Kidney (tissue), 14 donors: ENCODE measurements around the gene FPGS. TPM values are rescaled to one million over a fixed set of nuclear protein-coding genes. Genes with fewer than 3 reads are reported as not detected.

ENCODE experiments used
- DNase-seq, 5 donors: peaks; one replicate each; pipeline ENCODE4 v3.0.0-alpha.2; 2013 to 2020
- FAIRE-seq: peaks from 2 replicates; lab custom pipeline; 2012; peaks lifted over from hg19 to GRCh38; lab: Jason Lieb, UNC
- H3K27ac ChIP-seq, 2 donors: one replicate each; pipeline ENCODE4 v1.7.0; 2013; ENCODE audit warnings: low read depth in 2 of 2, low read length in 2 of 2, inconsistent platforms in 1 of 2
- H3K27me3 ChIP-seq: one replicate; pipeline ENCODE4 v1.7.1; 2013; ENCODE audit warnings: low read length, inconsistent platforms; ENCODE audit not compliant: control insufficient read depth, insufficient read depth
- H3K36me3 ChIP-seq, 3 donors: one replicate each; pipeline versions ENCODE4 v1.7.0 to v1.7.1; 2013; ENCODE audit warnings: low read length in 3 of 3, control low read depth in 1 of 3, inconsistent platforms in 1 of 3; ENCODE audit not compliant: insufficient read depth in 3 of 3, control insufficient read depth in 2 of 3
- H3K4me1 ChIP-seq, 3 donors: one replicate each; pipeline versions ENCODE4 v1.7.0 to v1.7.1; 2013; ENCODE audit warnings: low read length in 3 of 3, inconsistent platforms in 1 of 3, low read depth in 1 of 3; ENCODE audit not compliant: control insufficient read depth in 2 of 3, insufficient read depth in 2 of 3
- H3K4me3 ChIP-seq, 3 donors: one replicate each; pipeline versions ENCODE4 v1.7.0 to v1.8.1; 2013; ENCODE audit warnings: low read length in 3 of 3, control low read depth in 1 of 3, inconsistent platforms in 1 of 3
- H3K9ac ChIP-seq, 3 donors: one replicate each; pipeline versions ENCODE4 v1.7.0 to v1.7.1; 2013; ENCODE audit warnings: low read length in 3 of 3, control low read depth in 1 of 3, inconsistent platforms in 1 of 3
- H3K9me3 ChIP-seq, 3 donors: one replicate each; pipeline versions ENCODE4 v1.7.0 to v1.7.1; 2013; ENCODE audit warnings: low read length in 3 of 3, control low read depth in 1 of 3, inconsistent platforms in 1 of 3; ENCODE audit not compliant: control insufficient read depth in 2 of 3, insufficient read depth in 1 of 3
- CTCF ChIP-seq: IDR thresholded peaks from 3 replicates; pipeline ENCODE4 v1.5.1; 2012; ENCODE audit warnings: mild to moderate bottlenecking, moderate library complexity, borderline replicate concordance; ENCODE audit not compliant: insufficient read depth; ENCODE audit errors: extremely low read depth
- intact Hi-C: fragments of 100-400 bp; cut with DNase I; formaldehyde crosslinking; loops from one replicate; pipeline ENCODE4 v1.11.1; 2022
- polyA plus RNA-seq: library from polyadenylated mRNA; stranded (reverse); fragments of 350-450 nt; fragmentation: Illumina TruSeq; extraction: RNeasy Lipid Tissue Mini Kit (QIAGEN cat#74804); gene quantifications from one replicate; pipeline ENCODE4 v1.2.3, GENCODE V29; 2014; ENCODE audit warnings: low read depth, low replicate concordance; ENCODE audit not compliant: insufficient read depth
- total RNA-seq: library from RNA; stranded (reverse); fragmentation: NEBNext Ultra II Directional; extraction: Animal tissue kit (Norgen Biotek cat#: 25700); gene quantifications from one replicate; pipeline ENCODE4 v1.2.1, GENCODE V29; 2021
- donor health status: control.
- donor health status: control.
- donor health status: control.
- donor health status: control.
- donor health status: control.
- donor health status: DM: yes; HTN: yes; CAD: no.
- donor health status: Normal renal cell carcinoma (clear cell type).

Gene FPGS
- total and polyA plus RNA-seq, 2 donors from 2014 or later = 44.0 to 77.2 TPM

DNA sequence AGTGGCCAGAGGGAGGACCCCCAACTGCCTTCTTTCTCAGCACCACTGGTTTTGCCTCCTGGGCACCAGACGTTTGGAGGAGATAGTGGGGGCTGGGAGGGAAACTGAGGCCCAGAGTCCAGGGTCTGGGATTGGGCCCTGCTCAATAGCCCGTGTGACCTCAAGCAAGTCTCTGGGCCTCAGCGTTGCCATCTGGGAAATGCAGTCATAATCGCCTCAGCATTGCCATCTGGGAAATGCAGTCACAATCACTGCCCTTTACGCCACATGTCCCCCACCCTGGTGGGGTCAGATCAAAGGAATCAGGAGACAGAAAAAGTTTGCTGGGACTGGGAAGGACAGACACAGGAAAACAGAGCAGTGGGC, 25.8 kb upstream of the FPGS start:
- TF ChIP-seq CTCF = no peak
- Histone ChIP-seq H3K27ac (no peak overlapping the region), H3K27me3 (no peaks in the 10 kb centered on the region), H3K9me3 (no peaks in the 10 kb centered on the region), H3K9ac (no peak overlapping the region), H3K36me3 (no peaks in the 10 kb centered on the region), H3K4me1 (no peaks in the 10 kb centered on the region), H3K4me3 (no peak overlapping the region)
- FAIRE-seq = no peak
- DNase-seq = no peak
- intact Hi-C loops = loop anchor here (5.0 kb wide), 1 partner anchor 35 kb away; no protein-coding TSS in a partner anchor

- H3K27me3 ChIP-seq = no peaks in the 10 kb centered on the region
- no peaks in the 10 kb centered on the region for H3K4me1 ChIP-seq
- H3K4me3 ChIP-seq = no peak overlapping the region
- TF ChIP-seq CTCF = no peak
- H3K36me3 ChIP-seq = no peaks in the 10 kb centered on the region
- H3K9me3 ChIP-seq = no peaks in the 10 kb centered on the region
- intact Hi-C loops = loop anchor here (5.0 kb wide), 1 partner anchor 35 kb away; no protein-coding TSS in a partner anchor
- H3K9ac ChIP-seq = no peak overlapping the region
- no peak for FAIRE-seq
- DNase-seq = no peak
- H3K27ac ChIP-seq = no peak overlapping the region
Observed at GRCh38 chr9:127777368-127777980, 25.2 kb upstream of the FPGS start.

DNA sequence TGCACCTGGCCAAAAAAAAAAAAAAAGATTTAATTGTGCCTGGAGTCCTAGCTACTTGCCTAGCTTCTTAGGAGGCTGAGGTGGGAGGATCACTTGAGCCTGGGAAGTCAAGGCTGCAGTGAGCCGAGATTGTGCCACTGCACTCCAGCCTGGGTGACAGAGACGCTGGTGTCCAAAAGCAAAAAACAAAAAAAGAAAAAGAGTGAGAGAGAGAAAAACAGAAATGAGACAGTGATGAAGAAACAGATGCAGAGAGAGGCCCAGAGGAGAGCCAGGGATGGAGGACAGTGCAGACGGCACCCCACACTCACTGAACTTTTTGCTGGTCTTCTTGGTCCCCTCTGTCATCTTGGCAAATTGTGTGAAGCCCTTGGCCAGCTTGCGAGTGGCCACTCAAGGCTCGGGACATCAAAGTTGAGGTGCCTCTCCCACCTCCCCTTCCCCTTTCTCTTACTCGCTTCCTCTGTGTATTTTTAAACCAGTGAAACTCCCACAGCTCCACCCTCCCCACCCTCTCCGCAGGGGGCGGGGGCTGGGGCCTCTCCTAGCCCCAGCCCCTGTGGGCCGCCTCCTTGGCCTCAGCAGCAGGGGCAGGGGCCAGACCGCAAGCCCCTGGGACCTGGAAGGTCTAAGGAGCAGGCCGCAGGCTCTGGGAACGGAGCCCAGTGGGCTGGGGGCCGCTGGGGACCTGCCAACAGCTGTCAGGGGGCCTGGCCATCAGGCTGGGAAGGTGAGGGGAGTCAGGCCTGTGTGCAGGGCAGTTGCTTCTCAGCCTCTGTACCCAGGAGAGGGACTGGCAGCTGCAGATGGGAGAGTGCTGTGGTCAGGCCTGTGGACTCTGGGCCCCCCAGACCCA, 24.2 kb upstream of the FPGS start, which contains the start of gene SH2D3C:
Gene SH2D3C (minus strand): TSS at position 387 of the 856 bp plus-strand sequence. CDS start 39 bp downstream, at position 348.
- intact Hi-C loops = loop anchor here (5.0 kb wide), 1 partner anchor 36 kb away; no protein-coding TSS in a partner anchor
- Histone ChIP-seq H3K36me3 (no peaks in the 10 kb centered on the region), H3K4me1 (peaks cover 0 to 1% (median 0%) of the 10 kb centered on the region in 3 donors), H3K27ac (peak within 1 kb of the TSS in 1 of 2 donors; percentile 55), H3K4me3 (peak within 1 kb of the TSS in 1 of 3 donors; percentile 6), H3K27me3 (no peaks in the 10 kb centered on the region), H3K9ac (no peak within 1 kb of the TSS), H3K9me3 (no peaks in the 10 kb centered on the region)
- no peak for TF ChIP-seq CTCF
- DNase-seq (peak in 1 of 5 donors; percentile 72), FAIRE-seq (no peak)
